ENCODE data around the gene ADARB2.

The ADARB2 gene

DNA sequence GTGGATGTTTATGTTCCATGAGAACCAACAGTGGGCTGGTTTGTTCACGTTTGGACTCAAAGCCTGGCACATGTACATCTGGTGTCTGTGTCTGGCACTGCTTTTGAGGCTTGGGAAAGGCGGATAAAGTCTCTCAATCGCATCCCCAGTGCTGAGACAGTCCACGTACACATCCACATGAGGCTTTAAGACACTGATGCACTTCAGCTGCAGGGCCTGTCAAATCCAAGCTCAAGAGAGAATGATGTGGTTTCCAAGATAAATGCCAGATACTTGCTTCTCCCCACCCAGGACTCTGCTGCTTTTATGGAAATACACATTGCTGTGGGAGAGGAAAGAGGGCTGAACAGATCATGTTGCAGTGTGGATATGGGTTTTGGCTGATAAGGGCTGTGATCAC is 178.4 kb downstream of the ADARB2 start:
- TF ChIP-seq, protein P1, sequence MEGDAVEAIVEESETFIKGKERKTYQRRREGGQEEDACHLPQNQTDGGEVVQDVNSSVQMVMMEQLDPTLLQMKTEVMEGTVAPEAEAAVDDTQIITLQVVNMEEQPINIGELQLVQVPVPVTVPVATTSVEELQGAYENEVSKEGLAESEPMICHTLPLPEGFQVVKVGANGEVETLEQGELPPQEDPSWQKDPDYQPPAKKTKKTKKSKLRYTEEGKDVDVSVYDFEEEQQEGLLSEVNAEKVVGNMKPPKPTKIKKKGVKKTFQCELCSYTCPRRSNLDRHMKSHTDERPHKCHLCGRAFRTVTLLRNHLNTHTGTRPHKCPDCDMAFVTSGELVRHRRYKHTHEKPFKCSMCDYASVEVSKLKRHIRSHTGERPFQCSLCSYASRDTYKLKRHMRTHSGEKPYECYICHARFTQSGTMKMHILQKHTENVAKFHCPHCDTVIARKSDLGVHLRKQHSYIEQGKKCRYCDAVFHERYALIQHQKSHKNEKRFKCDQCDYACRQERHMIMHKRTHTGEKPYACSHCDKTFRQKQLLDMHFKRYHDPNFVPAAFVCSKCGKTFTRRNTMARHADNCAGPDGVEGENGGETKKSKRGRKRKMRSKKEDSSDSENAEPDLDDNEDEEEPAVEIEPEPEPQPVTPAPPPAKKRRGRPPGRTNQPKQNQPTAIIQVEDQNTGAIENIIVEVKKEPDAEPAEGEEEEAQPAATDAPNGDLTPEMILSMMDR (IDR thresholded peaks at IDR 0.05; ENCODE audit: control insufficient read depth, insufficient read depth, low read depth, low read length, missing control alignments) = no peak
- H3K4me3 ChIP-seq (ENCODE audit: control insufficient read depth, low read depth, low read length) = no peak overlapping the region
- DNase-seq (ENCODE audit: low read depth) = no peak

DNA sequence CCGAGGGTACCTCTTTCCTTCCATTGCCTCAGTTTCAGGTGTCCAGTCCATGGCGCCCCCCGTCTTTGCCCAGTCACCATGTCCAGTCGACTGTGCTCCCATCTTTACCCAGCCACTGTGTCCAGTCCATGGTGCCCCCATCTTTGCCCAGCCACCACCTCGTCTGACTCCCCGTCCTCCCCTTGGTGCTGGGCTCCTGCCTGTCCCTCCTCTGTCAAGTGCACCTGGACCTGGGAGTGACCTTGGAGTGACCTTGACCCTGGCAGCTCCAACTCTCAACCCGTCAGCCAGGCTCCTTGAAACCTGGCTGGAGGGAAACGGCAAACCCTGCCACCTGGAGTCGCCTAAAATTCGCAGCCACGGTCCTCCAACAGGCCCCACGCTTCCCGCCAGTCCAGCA is 180.2 kb downstream of the ADARB2 start:
- TF ChIP-seq, protein P1 (IDR thresholded peaks at IDR 0.05; ENCODE audit: control insufficient read depth, insufficient read depth, low read depth, low read length, missing control alignments) = no peak
- no peak overlapping the region for H3K4me3 ChIP-seq (ENCODE audit: control insufficient read depth, low read depth, low read length)
- no peak for DNase-seq (ENCODE audit: low read depth)

DNA sequence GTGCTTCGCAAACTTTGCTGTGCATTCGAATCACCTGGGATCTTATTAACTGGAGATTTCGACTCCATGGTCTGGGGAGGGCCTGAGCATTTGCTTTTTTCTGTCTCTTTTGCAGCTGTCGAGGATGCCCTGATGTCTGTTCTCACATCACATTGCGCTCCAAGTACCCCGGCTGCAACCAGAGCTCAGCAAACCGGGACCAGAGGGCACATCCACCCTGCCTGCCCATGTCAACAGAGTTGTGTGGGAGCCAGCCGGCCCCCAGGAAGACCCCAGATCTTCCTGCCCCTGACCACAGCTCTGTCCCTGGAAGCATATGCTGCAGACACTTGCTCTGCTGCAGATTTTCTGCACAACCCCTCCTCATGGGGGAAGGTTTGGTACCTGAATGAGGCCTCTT is 180.8 kb downstream of the ADARB2 start:
- DNase-seq (ENCODE audit: low read depth) = no peak
- H3K4me3 ChIP-seq (ENCODE audit: control insufficient read depth, low read depth, low read length) = no peak overlapping the region
- TF ChIP-seq, protein P1 (IDR thresholded peaks at IDR 0.05; ENCODE audit: control insufficient read depth, insufficient read depth, low read depth, low read length, missing control alignments) = no peak

DNA sequence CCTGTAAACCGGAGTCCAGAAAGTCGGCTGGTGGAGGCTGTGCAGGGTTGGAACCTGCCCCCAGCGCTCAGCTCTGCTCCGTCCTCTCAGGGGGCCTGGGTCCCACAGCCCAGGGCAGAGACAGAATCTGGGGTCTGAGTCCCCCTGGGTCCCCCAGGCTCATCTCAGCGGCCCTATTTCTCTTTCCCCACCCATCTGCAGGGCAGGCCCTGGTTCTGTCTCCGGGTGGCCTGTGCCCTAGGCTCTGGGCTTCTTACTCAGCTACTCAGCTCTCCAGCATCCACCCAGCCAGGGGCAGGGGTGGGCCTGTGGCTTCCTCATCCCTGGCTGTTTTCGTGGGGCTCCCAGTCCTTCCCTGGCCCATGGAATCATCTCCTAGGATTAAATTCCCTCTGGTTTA is 183.4 kb downstream of the ADARB2 start:
- no peak for DNase-seq (ENCODE audit: low read depth)
- TF ChIP-seq, protein P1 (IDR thresholded peaks at IDR 0.05; ENCODE audit: control insufficient read depth, insufficient read depth, low read depth, low read length, missing control alignments) = no peak
- H3K4me3 ChIP-seq (ENCODE audit: control insufficient read depth, low read depth, low read length) = no peak overlapping the region

DNA sequence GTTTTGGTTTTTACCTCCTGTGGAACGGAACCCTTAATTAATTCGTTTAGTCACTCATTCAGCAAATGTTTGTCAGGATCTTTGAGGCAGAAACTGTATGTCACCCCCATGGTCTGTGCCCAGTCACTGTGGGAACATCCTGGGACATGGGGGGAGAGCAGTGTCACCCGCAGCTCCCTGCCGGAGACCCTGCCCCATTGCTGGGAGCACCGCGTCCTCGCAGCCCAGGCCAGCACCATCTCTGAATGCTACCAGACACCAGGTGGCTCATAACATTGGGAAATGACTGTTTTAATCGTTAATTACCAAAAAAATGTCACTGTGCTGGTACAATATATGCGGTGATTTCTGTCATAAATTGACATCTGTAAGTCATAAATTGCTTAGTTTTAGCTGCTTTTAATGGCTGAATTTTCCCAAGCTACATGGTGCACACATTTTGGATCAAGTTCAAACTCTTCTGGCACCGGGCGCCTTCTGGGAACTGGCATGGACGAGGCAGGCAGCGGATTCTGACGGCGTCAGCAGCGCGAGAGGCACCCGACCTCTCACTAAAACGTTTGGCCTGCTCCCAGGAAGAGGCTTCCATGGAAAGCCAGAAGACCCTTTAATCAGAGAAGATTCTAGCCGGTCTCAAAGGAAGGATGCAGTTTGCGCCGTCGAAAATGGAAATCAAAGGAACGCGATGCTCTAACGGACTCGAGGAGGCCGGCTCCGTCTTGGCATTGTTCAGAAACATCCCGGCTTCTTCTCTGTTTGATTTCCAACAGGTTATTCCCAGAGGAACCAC is 184.2 kb downstream of the ADARB2 start:
- no peak overlapping the region for H3K4me3 ChIP-seq (ENCODE audit: control insufficient read depth, low read depth, low read length)
- no peak for DNase-seq (ENCODE audit: low read depth)
- TF ChIP-seq, protein P1 (IDR thresholded peaks at IDR 0.05; ENCODE audit: control insufficient read depth, insufficient read depth, low read depth, low read length, missing control alignments) = no peak

DNA sequence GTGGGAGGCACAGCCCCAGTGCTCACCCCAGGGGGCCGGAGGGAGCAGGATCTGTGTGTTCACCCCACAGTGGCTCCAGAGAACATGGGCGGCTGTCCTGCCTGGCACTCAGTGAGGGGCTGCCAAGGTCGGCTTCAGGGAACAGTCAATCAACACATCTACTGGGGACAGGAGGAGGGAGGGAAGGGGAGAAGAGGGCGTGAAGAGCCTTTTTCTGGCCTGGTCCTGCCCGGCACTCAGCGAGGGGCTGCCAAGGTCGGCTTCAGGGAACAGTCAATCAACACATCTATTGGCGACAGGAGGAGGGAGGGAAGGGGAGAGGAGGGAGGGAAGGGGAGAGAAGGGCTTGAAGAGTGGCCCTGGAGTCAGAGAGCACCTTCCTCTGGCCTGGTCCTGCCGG is 184.9 kb downstream of the ADARB2 start:
- TF ChIP-seq, protein P1 (IDR thresholded peaks at IDR 0.05; ENCODE audit: control insufficient read depth, insufficient read depth, low read depth, low read length, missing control alignments) = no peak
- H3K4me3 ChIP-seq (ENCODE audit: control insufficient read depth, low read depth, low read length) = no peak overlapping the region
- DNase-seq (ENCODE audit: low read depth) = no peak

Measured in AG09309 (cell line).